ENCODE data around the gene ITGA3. TPM values are rescaled to one million over a fixed set of nuclear protein-coding genes. Genes with fewer than 3 reads are reported as not detected.
A peak's percentile ranks its signal among the peaks of the same experiment; 100 is the strongest.

Gene ITGA3
- total RNA-seq, 1 experiment from 2014 or later: 392 TPM

DNA sequence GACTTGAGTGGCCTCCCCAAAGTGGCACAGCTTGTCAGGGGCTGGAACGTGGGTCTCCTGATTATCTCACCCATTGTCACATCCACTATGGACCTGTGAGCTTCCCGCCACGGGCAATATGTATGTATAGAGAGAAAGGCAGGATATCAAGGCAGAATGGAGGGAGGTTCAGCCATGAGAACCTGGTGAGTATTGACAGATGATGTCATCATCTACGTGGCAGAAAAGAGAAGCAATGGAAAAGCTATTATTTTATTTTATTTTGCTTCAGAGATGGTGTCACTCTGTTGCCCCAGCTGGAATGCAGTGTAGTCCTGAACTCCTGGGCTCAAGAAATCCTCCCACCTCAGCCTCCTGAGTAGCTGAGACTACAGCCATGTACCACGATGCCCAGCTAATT is 25.8 kb downstream of the ITGA3 start:
- ChIA-PET RAD21 (ENCODE audit: low non-redundant PET in 1 of 2, low total read pairs in 2 of 2, uncharacterized antibody in 2 of 2, unreplicated experiment in 2 of 2) (no interaction called here), POLR2A (interaction anchor here (0.7 to 1.0 kb wide), 2 partner anchors 13 to 17 kb away, joined by 3 read pairs; no protein-coding TSS in a partner anchor), CTCF (interaction anchor here (1.4 kb wide), 2 partner anchors 12 to 54 kb away, joined by 7 to 9 read pairs; no protein-coding TSS in a partner anchor)
- TF ChIP-seq POLR2A (IDR thresholded peaks at IDR 0.05; ENCODE audit: borderline replicate concordance, extremely low read depth, insufficient read depth, insufficient read length): no peak
- intact Hi-C loops (cut with micrococcal nuclease): no loop called here
- Histone ChIP-seq H4K20me1 (ENCODE audit: insufficient read depth) (peaks cover 5% of the 10 kb centered on the region; the same call in 1 of the 2 replicates), H3K4me1 (ENCODE audit: control insufficient read depth in 1 of 2, insufficient read depth in 2 of 2, low read length in 2 of 2) (peaks cover 6 to 16% of the 10 kb centered on the region in 2 experiments; a peak in 2 of 4 replicates), H3K4me2 (ENCODE audit: low read length) (no peak overlapping the region), H3K79me2 (ENCODE audit: insufficient read depth, low read length) (peaks cover 25% of the 10 kb centered on the region; the same call in 1 of the 2 replicates), H3K9me3 (ENCODE audit: control insufficient read depth in 1 of 2, insufficient read depth in 1 of 2, low read depth in 1 of 2, low read length in 2 of 2) (no peaks in the 10 kb centered on the region), H2AFZ (ENCODE audit: low read depth, low read length, poor library complexity, severe bottlenecking) (no peak overlapping the region), H3K9ac (ENCODE audit: low read length) (no peak overlapping the region), H3K27ac (ENCODE audit: low read depth, low read length) (no peak overlapping the region), H3K4me3 (replicated peaks in 1 of 2; ENCODE audit: low read depth in 1 of 2, low read length in 2 of 2) (no peak overlapping the region), H3K27me3 (ENCODE audit: insufficient read depth, low read length) (no peaks in the 10 kb centered on the region), H3K36me3 (ENCODE audit: control insufficient read depth in 1 of 2, insufficient read depth in 2 of 2, low read length in 2 of 2) (peaks cover 70% of the 10 kb centered on the region in 2 experiments), H3K9me2 (ENCODE audit: insufficient read depth) (no peaks in the 10 kb centered on the region)
- ATAC-seq: no peak
- no TSS peak for BruUV-seq (replicated peaks)
- DNase-seq (ENCODE audit: low read depth, low spot score): no peak

DNA sequence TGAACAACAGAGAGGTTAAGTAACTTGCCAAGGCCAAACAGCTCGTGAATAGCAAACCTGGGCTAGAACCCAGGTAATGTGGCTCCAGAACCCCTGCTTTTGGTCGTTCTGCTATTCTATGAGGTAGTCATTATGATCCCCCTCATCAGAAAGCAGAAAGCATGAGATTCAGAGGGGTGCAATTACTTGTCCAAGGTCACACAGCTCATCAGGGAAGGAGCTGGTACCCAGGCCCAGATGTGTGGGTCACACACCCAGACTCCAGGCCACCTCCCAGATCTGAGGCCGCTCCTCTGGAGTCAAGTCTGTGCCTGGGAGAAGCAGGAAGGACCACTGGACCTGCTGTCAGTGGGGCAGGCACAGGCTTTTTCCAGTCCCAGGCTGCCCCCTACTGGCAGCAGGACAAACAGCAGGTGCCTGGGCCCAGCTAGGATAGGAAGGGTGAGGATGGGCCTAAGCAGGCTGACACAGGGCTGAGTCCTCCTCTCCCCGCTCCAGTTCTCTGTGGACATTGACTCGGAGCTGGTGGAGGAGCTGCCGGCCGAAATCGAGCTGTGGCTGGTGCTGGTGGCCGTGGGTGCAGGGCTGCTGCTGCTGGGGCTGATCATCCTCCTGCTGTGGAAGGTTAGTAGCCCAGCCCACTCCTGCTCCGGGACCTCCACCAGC is 31.5 kb downstream of the ITGA3 start:
- TF ChIP-seq SIN3A (IDR thresholded peaks at IDR 0.05; ENCODE audit: low read depth): no peak
- peak; percentile 82 for TF ChIP-seq POLR2AphosphoS5 (IDR thresholded peaks at IDR 0.05; ENCODE audit: low read depth, low read length)
- TF ChIP-seq ZNF274 (IDR thresholded peaks at IDR 0.05; ENCODE audit: low read depth, low read length): no peak
- peak; percentile 98 for TF ChIP-seq RAD21 (IDR thresholded peaks at IDR 0.05; ENCODE audit: low read depth)
- no peak for TF ChIP-seq ELF1 (IDR thresholded peaks at IDR 0.05; ENCODE audit: borderline replicate concordance, low read depth)
- 0 out of 2 replicates have a peak, but pooled peaks have one; percentile 1 for TF ChIP-seq JUND (IDR thresholded peaks at IDR 0.05)
- no peak for TF ChIP-seq FOSL1 (IDR thresholded peaks at IDR 0.05; ENCODE audit: low read depth)
- TF ChIP-seq, protein P1, sequence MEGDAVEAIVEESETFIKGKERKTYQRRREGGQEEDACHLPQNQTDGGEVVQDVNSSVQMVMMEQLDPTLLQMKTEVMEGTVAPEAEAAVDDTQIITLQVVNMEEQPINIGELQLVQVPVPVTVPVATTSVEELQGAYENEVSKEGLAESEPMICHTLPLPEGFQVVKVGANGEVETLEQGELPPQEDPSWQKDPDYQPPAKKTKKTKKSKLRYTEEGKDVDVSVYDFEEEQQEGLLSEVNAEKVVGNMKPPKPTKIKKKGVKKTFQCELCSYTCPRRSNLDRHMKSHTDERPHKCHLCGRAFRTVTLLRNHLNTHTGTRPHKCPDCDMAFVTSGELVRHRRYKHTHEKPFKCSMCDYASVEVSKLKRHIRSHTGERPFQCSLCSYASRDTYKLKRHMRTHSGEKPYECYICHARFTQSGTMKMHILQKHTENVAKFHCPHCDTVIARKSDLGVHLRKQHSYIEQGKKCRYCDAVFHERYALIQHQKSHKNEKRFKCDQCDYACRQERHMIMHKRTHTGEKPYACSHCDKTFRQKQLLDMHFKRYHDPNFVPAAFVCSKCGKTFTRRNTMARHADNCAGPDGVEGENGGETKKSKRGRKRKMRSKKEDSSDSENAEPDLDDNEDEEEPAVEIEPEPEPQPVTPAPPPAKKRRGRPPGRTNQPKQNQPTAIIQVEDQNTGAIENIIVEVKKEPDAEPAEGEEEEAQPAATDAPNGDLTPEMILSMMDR (IDR thresholded peaks at IDR 0.05 in 2 of 3, conservative IDR thresholded peaks at IDR 0.05 in 1 of 3; ENCODE audit: borderline replicate concordance in 1 of 3, insufficient read depth in 1 of 3, low read depth in 2 of 3, low read length in 2 of 3): peak; percentile 92 to 100 (median 99)
- Histone ChIP-seq H3K27me3 (ENCODE audit: insufficient read depth, low read length) (no peaks in the 10 kb centered on the region), H3K4me2 (ENCODE audit: low read length) (no peak overlapping the region), H3K9me2 (ENCODE audit: insufficient read depth) (no peaks in the 10 kb centered on the region), H3K9ac (ENCODE audit: low read length) (no peak overlapping the region), H3K27ac (ENCODE audit: low read depth, low read length) (no peak overlapping the region; the same call in 1 of the 2 replicates), H3K36me3 (ENCODE audit: control insufficient read depth in 1 of 2, insufficient read depth in 2 of 2, low read length in 2 of 2) (peaks cover 39 to 48% of the 10 kb centered on the region in 2 experiments; a peak in 3 of 4 replicates), H4K20me1 (ENCODE audit: insufficient read depth) (no peaks in the 10 kb centered on the region), H3K4me1 (ENCODE audit: control insufficient read depth in 1 of 2, insufficient read depth in 2 of 2, low read length in 2 of 2) (peaks cover 0 to 4% of the 10 kb centered on the region in 2 experiments; a peak in 2 of 4 replicates), H3K9me3 (ENCODE audit: control insufficient read depth in 1 of 2, insufficient read depth in 1 of 2, low read depth in 1 of 2, low read length in 2 of 2) (no peaks in the 10 kb centered on the region), H2AFZ (ENCODE audit: low read depth, low read length, poor library complexity, severe bottlenecking) (no peak overlapping the region), H3K79me2 (ENCODE audit: insufficient read depth, low read length) (no peaks in the 10 kb centered on the region; the same call in 1 of the 2 replicates), H3K4me3 (replicated peaks in 1 of 2; ENCODE audit: low read depth in 1 of 2, low read length in 2 of 2) (no peak overlapping the region)
- POLR2A ChIA-PET: interaction anchor here (0.9 to 2.1 kb wide), 7 partner anchors 10 to 90 kb away, joined by 3 to 6 read pairs (median 3); partner anchors contain the start of gene ITGA3
- ATAC-seq (peak; percentile 93), DNase-seq (ENCODE audit: low read depth, low spot score) (peak; percentile 57)
- intact Hi-C loops (cut with micrococcal nuclease): loop anchor here (1.0 to 5.0 kb wide), 3 partner anchors 33 to 225 kb away; no protein-coding TSS in a partner anchor
- RAD21 ChIA-PET (ENCODE audit: low non-redundant PET in 1 of 2, low total read pairs in 2 of 2, uncharacterized antibody in 2 of 2, unreplicated experiment in 2 of 2): interaction anchor here (0.7 to 2.1 kb wide), 8 partner anchors 23 to 90 kb away, joined by 3 to 10 read pairs (median 4); partner anchors contain the start of gene ITGA3 (in 1 of the 2)
- BruUV-seq (replicated peaks): no TSS peak
- CTCF ChIA-PET: interaction anchor here (0.6 to 2.7 kb wide), 17 partner anchors 14 to 135 kb away, joined by 3 to 42 read pairs (median 4); partner anchors contain the start of gene ITGA3
